Measurements from ENCODE around the gene CABLES2. TPM values are rescaled to one million over a fixed set of nuclear protein-coding genes. Genes with fewer than 3 reads are reported as not detected.
"Not testable (repeated sequence)": the region's sequence is repeated elsewhere in the genome, so short reads cannot be mapped to it uniquely, and the experiment has no call there.

Gene CABLES2
- total and polyA plus RNA-seq, 5 donors from 2014 or later, result 0.49 to 7.0 (median 1.2) TPM

GRCh38 chr20:62430311-62430853, 23.3 kb upstream of the CABLES2 start:
- peaks cover 12% of the 10 kb centered on the region for H3K27me3 Mint-ChIP-seq
- no peaks in the 10 kb centered on the region for H3K4me1 ChIP-seq (ENCODE audit: control insufficient read depth, insufficient read depth, low read length, poor library complexity, severe bottlenecking)
- DNase-seq (no peak), ATAC-seq (ENCODE audit: low read depth in 2 of 2) (no peak)
- H3K4me3 ChIP-seq (ENCODE audit: low read depth, low read length), result no peak overlapping the region
- no peaks in the 10 kb centered on the region for H3K36me3 Mint-ChIP-seq
- H3K4me1 Mint-ChIP-seq, result peaks cover 0 to 2% (median 0%) of the 10 kb centered on the region in 4 donors
- H3K4me3 Mint-ChIP-seq, result no peak overlapping the region
- H3K27ac Mint-ChIP-seq, result no peak overlapping the region
- H3K9me3 Mint-ChIP-seq, result no peaks in the 10 kb centered on the region
- peaks cover 4% of the 10 kb centered on the region for H3K27me3 ChIP-seq (ENCODE audit: control insufficient read depth, insufficient read depth, low read length)
- H3K36me3 ChIP-seq (ENCODE audit: control insufficient read depth, insufficient read depth, low read length), result no peaks in the 10 kb centered on the region
- no peak overlapping the region for H3K27ac ChIP-seq (ENCODE audit: insufficient read depth, low read length, poor library complexity, severe bottlenecking)
- no peaks in the 10 kb centered on the region for H3K9me3 ChIP-seq (ENCODE audit: control insufficient read depth in 2 of 2, low read length in 2 of 2)

GRCh38 chr20:62429455-62430310, 22.6 kb upstream of the CABLES2 start:
- H3K36me3 Mint-ChIP-seq, result no peaks in the 10 kb centered on the region
- DNase-seq (no peak), ATAC-seq (ENCODE audit: low read depth in 2 of 2) (no peak)
- Histone ChIP-seq H3K27me3 (ENCODE audit: control insufficient read depth, insufficient read depth, low read length) (no peaks in the 10 kb centered on the region), H3K4me3 (ENCODE audit: low read depth, low read length) (no peak overlapping the region), H3K36me3 (ENCODE audit: control insufficient read depth, insufficient read depth, low read length) (no peaks in the 10 kb centered on the region), H3K27ac (ENCODE audit: insufficient read depth, low read length, poor library complexity, severe bottlenecking) (no peak overlapping the region), H3K9me3 (ENCODE audit: control insufficient read depth in 2 of 2, low read length in 2 of 2) (no peaks in the 10 kb centered on the region), H3K4me1 (ENCODE audit: control insufficient read depth, insufficient read depth, low read length, poor library complexity, severe bottlenecking) (no peaks in the 10 kb centered on the region)
- no peak overlapping the region for H3K27ac Mint-ChIP-seq
- peaks cover 0 to 2% (median 0%) of the 10 kb centered on the region in 4 donors for H3K4me1 Mint-ChIP-seq
- H3K27me3 Mint-ChIP-seq, result peaks cover 9% of the 10 kb centered on the region
- H3K9me3 Mint-ChIP-seq, result no peaks in the 10 kb centered on the region
- H3K4me3 Mint-ChIP-seq, result no peak overlapping the region

- DNase-seq (no peak), ATAC-seq (ENCODE audit: low read depth in 2 of 2) (no peak)
- Mint-ChIP-seq H3K4me3 (no peak overlapping the region), H3K9me3 (no peaks in the 10 kb centered on the region), H3K36me3 (no peaks in the 10 kb centered on the region), H3K27me3 (peaks cover under 1% of the 10 kb centered on the region), H3K4me1 (peaks cover 0 to 2% (median 0%) of the 10 kb centered on the region in 4 donors), H3K27ac (no peak overlapping the region)
- no peaks in the 10 kb centered on the region for H3K4me1 ChIP-seq (ENCODE audit: control insufficient read depth, insufficient read depth, low read length, poor library complexity, severe bottlenecking)
- no peaks in the 10 kb centered on the region for H3K36me3 ChIP-seq (ENCODE audit: control insufficient read depth, insufficient read depth, low read length)
- no peaks in the 10 kb centered on the region for H3K9me3 ChIP-seq (ENCODE audit: control insufficient read depth in 2 of 2, low read length in 2 of 2)
- no peak overlapping the region for H3K4me3 ChIP-seq (ENCODE audit: low read depth, low read length)
- no peak overlapping the region for H3K27ac ChIP-seq (ENCODE audit: insufficient read depth, low read length, poor library complexity, severe bottlenecking)
- H3K27me3 ChIP-seq (ENCODE audit: control insufficient read depth, insufficient read depth, low read length), result no peaks in the 10 kb centered on the region
Measured at GRCh38 chr20:62428396-62429295, 21.6 kb upstream of the CABLES2 start.

GRCh38 chr20:62428002-62428372, 20.9 kb upstream of the CABLES2 start:
- Mint-ChIP-seq H3K27me3 (no peaks in the 10 kb centered on the region), H3K36me3 (no peaks in the 10 kb centered on the region), H3K4me3 (no peak overlapping the region), H3K4me1 (peaks cover 0 to 2% (median 0%) of the 10 kb centered on the region in 4 donors), H3K27ac (no peak overlapping the region), H3K9me3 (no peaks in the 10 kb centered on the region)
- H3K4me3 ChIP-seq (ENCODE audit: low read depth, low read length), result no peak overlapping the region
- no peak for DNase-seq
- no peak for ATAC-seq (ENCODE audit: low read depth in 2 of 2)
- H3K4me1 ChIP-seq (ENCODE audit: control insufficient read depth, insufficient read depth, low read length, poor library complexity, severe bottlenecking), result no peaks in the 10 kb centered on the region
- no peak overlapping the region for H3K27ac ChIP-seq (ENCODE audit: insufficient read depth, low read length, poor library complexity, severe bottlenecking)
- H3K36me3 ChIP-seq (ENCODE audit: control insufficient read depth, insufficient read depth, low read length), result no peaks in the 10 kb centered on the region
- no peaks in the 10 kb centered on the region for H3K9me3 ChIP-seq (ENCODE audit: control insufficient read depth in 2 of 2, low read length in 2 of 2)
- H3K27me3 ChIP-seq (ENCODE audit: control insufficient read depth, insufficient read depth, low read length), result no peaks in the 10 kb centered on the region

- no peak within 1 kb of the TSS for H3K4me3 ChIP-seq (ENCODE audit: low read depth, low read length)
- no peaks in the 10 kb centered on the region for H3K4me1 ChIP-seq (ENCODE audit: control insufficient read depth, insufficient read depth, low read length, poor library complexity, severe bottlenecking)
- ATAC-seq (ENCODE audit: low read depth in 2 of 2), result no peak
- H3K27ac ChIP-seq (ENCODE audit: insufficient read depth, low read length, poor library complexity, severe bottlenecking), result no peak within 1 kb of the TSS
- Mint-ChIP-seq H3K4me3 (no peak within 1 kb of the TSS), H3K27ac (no peak within 1 kb of the TSS), H3K27me3 (no peaks in the 10 kb centered on the region), H3K9me3 (no peaks in the 10 kb centered on the region), H3K4me1 (peaks cover 0 to 2% (median 0%) of the 10 kb centered on the region in 4 donors), H3K36me3 (no peaks in the 10 kb centered on the region)
- no peaks in the 10 kb centered on the region for H3K9me3 ChIP-seq (ENCODE audit: control insufficient read depth in 2 of 2, low read length in 2 of 2)
- no peak for DNase-seq
- no peaks in the 10 kb centered on the region for H3K27me3 ChIP-seq (ENCODE audit: control insufficient read depth, insufficient read depth, low read length)
- H3K36me3 ChIP-seq (ENCODE audit: control insufficient read depth, insufficient read depth, low read length), result no peaks in the 10 kb centered on the region
Measured at GRCh38 chr20:62427172-62428001, 20.3 kb upstream of the CABLES2 start, which contains the start of gene RBBP8NL. TSS of gene RBBP8NL (minus strand) at chr20:62427539. CDS start at chr20:62419647, 7,892 bp downstream.

GRCh38 chr20:62426699-62427131, 19.6 kb upstream of the CABLES2 start:
- Histone ChIP-seq H3K4me1 (ENCODE audit: control insufficient read depth, insufficient read depth, low read length, poor library complexity, severe bottlenecking) (no peaks in the 10 kb centered on the region), H3K36me3 (ENCODE audit: control insufficient read depth, insufficient read depth, low read length) (no peaks in the 10 kb centered on the region), H3K4me3 (ENCODE audit: low read depth, low read length) (no peak overlapping the region), H3K9me3 (ENCODE audit: control insufficient read depth in 2 of 2, low read length in 2 of 2) (no peaks in the 10 kb centered on the region), H3K27ac (ENCODE audit: insufficient read depth, low read length, poor library complexity, severe bottlenecking) (no peak overlapping the region), H3K27me3 (ENCODE audit: control insufficient read depth, insufficient read depth, low read length) (no peaks in the 10 kb centered on the region)
- Mint-ChIP-seq H3K27me3 (no peaks in the 10 kb centered on the region), H3K36me3 (no peaks in the 10 kb centered on the region), H3K9me3 (no peaks in the 10 kb centered on the region), H3K4me1 (peaks cover 0 to 2% (median 0%) of the 10 kb centered on the region in 4 donors), H3K27ac (no peak overlapping the region), H3K4me3 (no peak overlapping the region)
- ATAC-seq (ENCODE audit: low read depth in 2 of 2) (no peak), DNase-seq (no peak)

GRCh38 chr20:62426059-62426348, 18.9 kb upstream of the CABLES2 start:
- H3K27me3 ChIP-seq (ENCODE audit: control insufficient read depth, insufficient read depth, low read length); ATAC-seq (ENCODE audit: low read depth in 2 of 2); H3K27ac ChIP-seq (ENCODE audit: insufficient read depth, low read length, poor library complexity, severe bottlenecking); H3K4me1 Mint-ChIP-seq; H3K36me3 Mint-ChIP-seq; H3K4me3 Mint-ChIP-seq; H3K4me1 ChIP-seq (ENCODE audit: control insufficient read depth, insufficient read depth, low read length, poor library complexity, severe bottlenecking); DNase-seq; H3K9me3 Mint-ChIP-seq; H3K9me3 ChIP-seq (ENCODE audit: control insufficient read depth in 2 of 2, low read length in 2 of 2); H3K36me3 ChIP-seq (ENCODE audit: control insufficient read depth, insufficient read depth, low read length); H3K27ac Mint-ChIP-seq; H3K27me3 Mint-ChIP-seq; H3K4me3 ChIP-seq (ENCODE audit: low read depth, low read length): not testable (repeated sequence)

All from CD4-positive, CD25-positive, alpha-beta regulatory T cell (primary cell).